HK-2 (cell line): ENCODE results near the gene CREB3L2.

Experiments used
- DNase-seq: peaks from one replicate; pipeline ENCODE4 v3.0.0-alpha.2; 2018; ENCODE audit not compliant: unreplicated experiment

The CREB3L2 gene

GRCh38 chr7:137898839-137899721 is 102.8 kb downstream of the CREB3L2 start:
- DNase-seq, result peak; percentile 79

- DNase-seq, result no peak
Observed at GRCh38 chr7:137895301-137896221, 106.3 kb downstream of the CREB3L2 start.

GRCh38 chr7:137893143-137893742 is 108.6 kb downstream of the CREB3L2 start:
- no peak for DNase-seq

GRCh38 chr7:137891016-137891655 is 110.8 kb downstream of the CREB3L2 start:
- DNase-seq, result no peak

- DNase-seq, result no peak
Observed at GRCh38 chr7:137890449-137890921, 111.4 kb downstream of the CREB3L2 start.

GRCh38 chr7:137888241-137888640 is 113.6 kb downstream of the CREB3L2 start:
- DNase-seq, result no peak

GRCh38 chr7:137886746-137887145 is 115.1 kb downstream of the CREB3L2 start:
- DNase-seq, result no peak

GRCh38 chr7:137886281-137886680 is 115.6 kb downstream of the CREB3L2 start:
- no peak for DNase-seq

GRCh38 chr7:137885678-137886077 is 116.2 kb downstream of the CREB3L2 start:
- no peak for DNase-seq

GRCh38 chr7:137882806-137883205 is 119.1 kb downstream of the CREB3L2 start:
- no peak for DNase-seq

GRCh38 chr7:137882261-137882668 is 119.6 kb downstream of the CREB3L2 start:
- peak; percentile 83 for DNase-seq

GRCh38 chr7:137881607-137882260 is 120.2 kb downstream of the CREB3L2 start:
- no peak for DNase-seq

- no peak for DNase-seq
Observed at GRCh38 chr7:137880432-137880831, 121.5 kb downstream of the CREB3L2 start.

GRCh38 chr7:137879357-137880158 is 122.3 kb downstream of the CREB3L2 start:
- no peak for DNase-seq

GRCh38 chr7:137878333-137878961 is 123.4 kb downstream of the CREB3L2 start:
- no peak for DNase-seq

- no peak for DNase-seq
Observed at GRCh38 chr7:137877027-137877675, 124.7 kb downstream of the CREB3L2 start.

- DNase-seq, result no peak
Observed at GRCh38 chr7:137875746-137876145, 126.1 kb downstream of the CREB3L2 start.

- no peak for DNase-seq
Observed at GRCh38 chr7:137873979-137874777, 127.7 kb downstream of the CREB3L2 start.
